Measurements from ENCODE around the gene SFRP4.

- TF ChIP-seq CTCF (conservative IDR thresholded peaks at IDR 0.05; ENCODE audit: low read depth, low read length), result no peak
- TF ChIP-seq EZH2 (IDR thresholded peaks at IDR 0.05; ENCODE audit: low read length, unreplicated experiment), result no peak
- TF ChIP-seq EZH2phosphoT487 (IDR thresholded peaks at IDR 0.05; ENCODE audit: borderline replicate concordance, low read length), result no peak
Observed at GRCh38 chr7:37947138-37947940, 30.7 kb upstream of the SFRP4 start.

Measured in PC-3 (cell line).